Psoas muscle (tissue), 8 donors: ENCODE data around the gene SLCO4C1. TPM values are rescaled to one million over a fixed set of nuclear protein-coding genes. Genes with fewer than 3 reads are reported as not detected.

ENCODE experiments used
- ATAC-seq, 4 donors: fragments of 200-7000 bp; cut with Tn5 transposase; one replicate each; pipeline ENCODE4 v1.9.1; 2020; ENCODE audit warnings: moderate library complexity in 3 of 4, mild to moderate bottlenecking in 2 of 4
- DNase-seq, 2 donors: peaks; one replicate each; pipeline ENCODE4 v3.0.0-alpha.2; 2020
- H3K27ac ChIP-seq: fragments of 200-600 bp; one replicate; pipeline ENCODE4 v1.8.0; 2022
- H3K27me3 ChIP-seq, 3 donors: fragments of 200-600 bp in 1 of 3; one replicate each; pipeline versions ENCODE4 v1.6.1 to v1.8.0; 2013 to 2022; ENCODE audit warnings: low read length in 2 of 3, mild to moderate bottlenecking in 2 of 3, moderate library complexity in 1 of 3; ENCODE audit not compliant: insufficient read depth in 3 of 3
- H3K36me3 ChIP-seq, 2 donors: fragments of 200-600 bp in 1 of 2; one replicate each; pipeline versions ENCODE4 v1.6.1 to v1.8.0; 2013 to 2022; ENCODE audit warnings: low read depth in 1 of 2, mild to moderate bottlenecking in 1 of 2, moderate library complexity in 1 of 2; ENCODE audit not compliant: insufficient read depth in 1 of 2
- H3K4me1 ChIP-seq: fragments of 200-600 bp; one replicate; pipeline ENCODE4 v1.8.0; 2022
- H3K4me3 ChIP-seq: fragments of 200-600 bp; one replicate; pipeline ENCODE4 v1.8.0; 2022; ENCODE audit warnings: mild to moderate bottlenecking
- H3K9me3 ChIP-seq: fragments of 200-600 bp; one replicate; pipeline ENCODE4 v1.8.0; 2022
- CTCF ChIP-seq: fragments of 200-600 bp; IDR thresholded peaks from one replicate; pipeline ENCODE4 v1.8.0; 2022; ENCODE audit warnings: antibody characterized with exemption
- WGBS, 3 donors: extraction: QIAGEN DNeasy Blood & Tissue Kit; methylation state at CpG; one replicate each; pipeline versions ENCODE4 v1.1.6 to v1.1.7; 2013; 5-methylcytosine and 5-hydroxymethylcytosine counted together
- intact Hi-C, 2 donors: fragments of 100-400 bp; cut with DNase I; formaldehyde crosslinking; loops; one replicate each; pipeline versions ENCODE4 v1.11.0 to v1.14.2; 2022
- polyA plus RNA-seq, 3 donors: library from polyadenylated mRNA; stranded (reverse); fragments of 200-250 nt; gene quantifications; one replicate each; pipeline ENCODE4 v1.2.3, GENCODE V29; 2013
- total RNA-seq, 4 donors: library from RNA; stranded (reverse); fragmentation: NEBNext Ultra II Directional in 2 of 4; extraction: Animal tissue kit (Norgen Biotek cat#: 25700) in 2 of 4; gene quantifications; one replicate each; pipeline versions ENCODE4 v1.2.1 to v1.2.4, GENCODE V29; 2021 to 2023
- donor health status: healthy with polysubstance abuse.
- donor health status: DM: no; HTN: no; CAD: no; lungs with moderate emphysema.
- donor health status: Bipolar disorder and iron deficiency.
- donor health status: healthy.
- donor health status: DM: yes; HTN: yes; CAD: no.
- donor health status: DM: no; HTN: no; CAD: no.
- donor health status: DM: no; HTN: no; CAD: no.
- donor health status: DM: yes; HTN: yes; CAD: no.

Gene SLCO4C1
- total and polyA plus RNA-seq, 7 donors: under 0.01 to 0.15 (median 0.03) TPM; not detected in 4

- no peaks in the 10 kb centered on the region for H3K4me1 ChIP-seq
- intact Hi-C loops: no loop called here
- no peak overlapping the region for H3K27ac ChIP-seq
- 89 to 90% (median 89%) methylated on average over 2 of the region's 2 CpGs for WGBS, 3 donors
- no peaks in the 10 kb centered on the region for H3K9me3 ChIP-seq
- ATAC-seq (no peak), DNase-seq (no peak)
- no peaks in the 10 kb centered on the region for H3K27me3 ChIP-seq
- no peak overlapping the region for H3K4me3 ChIP-seq
- no peak for TF ChIP-seq CTCF
- no peaks in the 10 kb centered on the region for H3K36me3 ChIP-seq
These were observed 18.9 kb downstream of the SLCO4C1 start for GRCh38 chr5:102277144-102277543.

DNA sequence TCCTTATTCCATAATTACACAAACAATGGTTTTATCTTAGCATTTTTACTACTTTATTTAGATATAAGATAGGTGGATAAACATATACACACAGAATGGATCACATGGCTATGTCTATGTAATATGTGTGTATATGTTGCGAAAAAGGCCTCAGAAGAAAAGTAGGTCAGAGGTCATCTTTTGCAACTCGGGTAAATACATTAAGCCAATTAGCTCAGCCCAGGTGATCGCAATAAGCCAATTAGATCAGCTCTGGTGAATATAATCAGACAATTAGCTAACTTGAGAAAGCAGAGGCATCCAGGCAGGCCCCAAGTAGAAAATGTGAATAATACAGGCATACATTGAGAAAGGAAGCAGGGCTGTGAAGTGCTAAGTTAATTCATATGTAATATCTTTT, 24.3 kb downstream of the SLCO4C1 start:
- no peaks in the 10 kb centered on the region for H3K27me3 ChIP-seq
- intact Hi-C loops: no loop called here
- 59 to 62% (median 60%) methylated on average over 3 of the region's 3 CpGs for WGBS, 3 donors

GRCh38 chr5:102270036-102270435, 26.0 kb downstream of the SLCO4C1 start:
- ATAC-seq: no peak
- no peaks in the 10 kb centered on the region for H3K9me3 ChIP-seq
- no peak overlapping the region for H3K27ac ChIP-seq
- TF ChIP-seq CTCF: no peak
- H3K4me1 ChIP-seq: no peaks in the 10 kb centered on the region
- no peaks in the 10 kb centered on the region for H3K27me3 ChIP-seq
- DNase-seq: no peak
- intact Hi-C loops: no loop called here
- no peak overlapping the region for H3K4me3 ChIP-seq
- H3K36me3 ChIP-seq: no peaks in the 10 kb centered on the region

More for the DNA sequence above, 24.3 kb downstream of the SLCO4C1 start:
- ATAC-seq (no peak), DNase-seq (no peak)
- no peak for TF ChIP-seq CTCF
- no peaks in the 10 kb centered on the region for H3K4me1 ChIP-seq
- no peak overlapping the region for H3K4me3 ChIP-seq
- H3K9me3 ChIP-seq: no peaks in the 10 kb centered on the region
- H3K27ac ChIP-seq: no peak overlapping the region
- no peaks in the 10 kb centered on the region for H3K36me3 ChIP-seq

DNA sequence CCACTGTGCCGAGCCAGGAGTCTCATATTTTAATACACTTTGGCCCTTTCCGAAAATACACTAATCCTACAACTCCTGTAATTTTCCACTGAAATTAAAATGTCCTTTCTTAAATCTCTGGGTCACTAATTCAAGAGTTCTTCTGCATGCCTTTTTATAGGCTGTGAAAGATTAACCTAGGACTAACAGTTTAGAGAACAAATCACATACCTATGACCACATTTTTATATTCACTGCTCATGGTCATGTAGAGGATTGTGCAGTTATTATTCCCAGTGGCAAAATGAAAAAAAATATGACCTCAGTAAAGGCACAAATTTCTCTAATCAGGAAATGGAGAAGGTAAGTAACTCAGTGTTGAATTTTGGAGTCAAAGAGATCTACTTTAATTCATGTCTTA, 33.4 kb downstream of the SLCO4C1 start:
- Histone ChIP-seq H3K27ac (no peak overlapping the region), H3K4me3 (no peak overlapping the region), H3K27me3 (no peaks in the 10 kb centered on the region), H3K9me3 (no peaks in the 10 kb centered on the region), H3K4me1 (no peaks in the 10 kb centered on the region), H3K36me3 (no peaks in the 10 kb centered on the region)
- intact Hi-C loops: no loop called here
- no peak for TF ChIP-seq CTCF
- no peak for DNase-seq
- WGBS, 3 donors: 47 to 62% (median 62%) methylated on average over 2 of the region's 2 CpGs
- ATAC-seq: no peak

- Histone ChIP-seq H3K4me1 (no peaks in the 10 kb centered on the region), H3K9me3 (no peaks in the 10 kb centered on the region), H3K27me3 (no peaks in the 10 kb centered on the region), H3K27ac (no peak overlapping the region), H3K4me3 (no peak overlapping the region), H3K36me3 (no peaks in the 10 kb centered on the region)
- ATAC-seq (no peak), DNase-seq (no peak)
- intact Hi-C loops: no loop called here
- no peak for TF ChIP-seq CTCF
- WGBS, 3 donors: 71 to 82% (median 72%) methylated on average over 3 of the region's 3 CpGs
These were observed 46.7 kb downstream of the SLCO4C1 start for GRCh38 chr5:102249381-102249780.
